GM18909 (cell line): ENCODE measurements around the gene CGRRF1.

Source experiments
- ATAC-seq: cut with Tn5 transposase; IDR thresholded peaks from one replicate; pipeline ENCODE4 v1.9.1; 2021; ENCODE audit warnings: mild to moderate bottlenecking; ENCODE audit not compliant: unreplicated experiment, poor library complexity

Gene CGRRF1

GRCh38 chr14:54509546-54510501, at the start of gene CGRRF1:
TSS of gene CGRRF1 (plus strand) at chr14:54509906. CDS start at chr14:54509960, 54 bp downstream.
- ATAC-seq = peak; percentile 98

- ATAC-seq = no peak
These were observed 47.7 kb upstream of the CGRRF1 start for GRCh38 chr14:54462048-54462447.

- no peak for ATAC-seq
These were observed 44.1 kb upstream of the CGRRF1 start for GRCh38 chr14:54465654-54466053.

GRCh38 chr14:54467280-54467679, 42.4 kb upstream of the CGRRF1 start:
- no peak for ATAC-seq

GRCh38 chr14:54470701-54471100, 39.0 kb upstream of the CGRRF1 start:
- no peak for ATAC-seq

GRCh38 chr14:54471641-54472040, 38.1 kb upstream of the CGRRF1 start:
- ATAC-seq = no peak

- no peak for ATAC-seq
These were observed 37.4 kb upstream of the CGRRF1 start for GRCh38 chr14:54472315-54472714.

GRCh38 chr14:54474232-54474793, 35.4 kb upstream of the CGRRF1 start:
- ATAC-seq = no peak

GRCh38 chr14:54475187-54475899, 34.4 kb upstream of the CGRRF1 start:
- no peak for ATAC-seq

GRCh38 chr14:54475911-54476310, 33.8 kb upstream of the CGRRF1 start:
- no peak for ATAC-seq

- no peak for ATAC-seq
These were observed 31.0 kb upstream of the CGRRF1 start for GRCh38 chr14:54478636-54479215.

- no peak for ATAC-seq
These were observed 28.7 kb upstream of the CGRRF1 start for GRCh38 chr14:54480830-54481562.

GRCh38 chr14:54481695-54482094, 28.0 kb upstream of the CGRRF1 start:
- ATAC-seq = no peak

GRCh38 chr14:54483073-54483745, 26.5 kb upstream of the CGRRF1 start:
- no peak for ATAC-seq

- ATAC-seq = no peak
These were observed 25.9 kb upstream of the CGRRF1 start for GRCh38 chr14:54483846-54484245.

GRCh38 chr14:54486685-54487084, 23.0 kb upstream of the CGRRF1 start:
- ATAC-seq = no peak

GRCh38 chr14:54487771-54488170, 21.9 kb upstream of the CGRRF1 start:
- no peak for ATAC-seq

GRCh38 chr14:54488318-54488645, 21.4 kb upstream of the CGRRF1 start:
- ATAC-seq = no peak

GRCh38 chr14:54488646-54489317, 20.9 kb upstream of the CGRRF1 start, which contains the start of gene GMFB:
TSS of gene GMFB (minus strand) at chr14:54488980. CDS start at chr14:54488927, 53 bp downstream.
- ATAC-seq = peak; percentile 89
